Measurements from ENCODE around the gene IFNLR1.

The IFNLR1 gene

GRCh38 chr1:24226749-24227148 lies 39.7 kb upstream of the IFNLR1 start:
- no peak overlapping the region for H3K4me3 ChIP-seq (replicated peaks in 1 of 2; ENCODE audit: low read depth in 2 of 2, low read length in 2 of 2)
- DNase-seq (ENCODE audit: low read depth in 2 of 2): no peak
- TF ChIP-seq CTCF (IDR thresholded peaks at IDR 0.05; ENCODE audit: low read depth, low read length): no peak

GRCh38 chr1:24224761-24225160 lies 37.7 kb upstream of the IFNLR1 start:
- no peak for DNase-seq (ENCODE audit: low read depth in 2 of 2)
- TF ChIP-seq CTCF (IDR thresholded peaks at IDR 0.05; ENCODE audit: low read depth, low read length): no peak
- no peak overlapping the region for H3K4me3 ChIP-seq (replicated peaks in 1 of 2; ENCODE audit: low read depth in 2 of 2, low read length in 2 of 2)

GRCh38 chr1:24224086-24224485 lies 37.0 kb upstream of the IFNLR1 start:
- no peak for DNase-seq (ENCODE audit: low read depth in 2 of 2)
- no peak for TF ChIP-seq CTCF (IDR thresholded peaks at IDR 0.05; ENCODE audit: low read depth, low read length)
- no peak overlapping the region for H3K4me3 ChIP-seq (replicated peaks in 1 of 2; ENCODE audit: low read depth in 2 of 2, low read length in 2 of 2)

GRCh38 chr1:24222793-24223192 lies 35.7 kb upstream of the IFNLR1 start:
- H3K4me3 ChIP-seq (replicated peaks in 1 of 2; ENCODE audit: low read depth in 2 of 2, low read length in 2 of 2): no peak overlapping the region
- no peak for DNase-seq (ENCODE audit: low read depth in 2 of 2)
- TF ChIP-seq CTCF (IDR thresholded peaks at IDR 0.05; ENCODE audit: low read depth, low read length): no peak

- no peak for DNase-seq (ENCODE audit: low read depth in 2 of 2)
- no peak for TF ChIP-seq CTCF (IDR thresholded peaks at IDR 0.05; ENCODE audit: low read depth, low read length)
- H3K4me3 ChIP-seq (replicated peaks in 1 of 2; ENCODE audit: low read depth in 2 of 2, low read length in 2 of 2): no peak overlapping the region
These were observed 35.0 kb upstream of the IFNLR1 start for GRCh38 chr1:24222008-24222605.

- no peak overlapping the region for H3K4me3 ChIP-seq (replicated peaks in 1 of 2; ENCODE audit: low read depth in 2 of 2, low read length in 2 of 2)
- no peak for DNase-seq (ENCODE audit: low read depth in 2 of 2)
- TF ChIP-seq CTCF (IDR thresholded peaks at IDR 0.05; ENCODE audit: low read depth, low read length): no peak
These were observed 34.2 kb upstream of the IFNLR1 start for GRCh38 chr1:24221246-24221645.

Measured in cardiac fibroblast (primary cell).